ENCODE data around the gene NETO1. TPM values are rescaled to one million over a fixed set of nuclear protein-coding genes. Genes with fewer than 3 reads are reported as not detected.

Gene NETO1, protein sequence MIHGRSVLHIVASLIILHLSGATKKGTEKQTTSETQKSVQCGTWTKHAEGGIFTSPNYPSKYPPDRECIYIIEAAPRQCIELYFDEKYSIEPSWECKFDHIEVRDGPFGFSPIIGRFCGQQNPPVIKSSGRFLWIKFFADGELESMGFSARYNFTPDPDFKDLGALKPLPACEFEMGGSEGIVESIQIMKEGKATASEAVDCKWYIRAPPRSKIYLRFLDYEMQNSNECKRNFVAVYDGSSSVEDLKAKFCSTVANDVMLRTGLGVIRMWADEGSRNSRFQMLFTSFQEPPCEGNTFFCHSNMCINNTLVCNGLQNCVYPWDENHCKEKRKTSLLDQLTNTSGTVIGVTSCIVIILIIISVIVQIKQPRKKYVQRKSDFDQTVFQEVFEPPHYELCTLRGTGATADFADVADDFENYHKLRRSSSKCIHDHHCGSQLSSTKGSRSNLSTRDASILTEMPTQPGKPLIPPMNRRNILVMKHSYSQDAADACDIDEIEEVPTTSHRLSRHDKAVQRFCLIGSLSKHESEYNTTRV
- 4.1 and 4.9 TPM in 2 replicates for total RNA-seq (2014; rRNA removed; shearing (Covaris generic))

- peak; percentile 64 for DNase-seq (ENCODE audit: low read depth)
Observed at GRCh38 chr18:72867746-72868584, at the start of gene NETO1. Gene NETO1, minus strand, starts transcription at chr18:72867987. Its CDS starts 696 bp downstream, at chr18:72867291.

- peak; percentile 40 for DNase-seq (ENCODE audit: low read depth)
Observed at GRCh38 chr18:72910045-72910444, 42.3 kb upstream of the NETO1 start.

DNA sequence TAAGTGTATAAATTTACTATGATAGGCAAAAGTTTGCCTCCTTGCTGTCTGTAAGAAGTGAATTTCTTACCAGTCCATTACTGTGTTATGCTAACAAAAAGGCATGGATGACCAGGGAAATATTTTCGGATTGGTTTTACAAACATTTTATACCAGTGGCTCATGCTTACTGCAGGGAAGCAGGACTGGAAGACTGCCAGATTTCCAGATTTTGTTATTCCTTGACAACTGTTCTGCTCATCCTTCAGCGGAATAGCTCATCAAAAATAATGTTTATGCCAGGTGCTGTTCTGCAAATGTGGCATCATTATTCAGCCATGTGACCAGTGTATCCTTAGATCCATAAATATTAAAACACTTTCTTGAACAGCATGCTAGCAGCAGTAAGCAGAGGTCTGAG lies 40.4 kb upstream of the NETO1 start:
- DNase-seq (ENCODE audit: low read depth): no peak

DNA sequence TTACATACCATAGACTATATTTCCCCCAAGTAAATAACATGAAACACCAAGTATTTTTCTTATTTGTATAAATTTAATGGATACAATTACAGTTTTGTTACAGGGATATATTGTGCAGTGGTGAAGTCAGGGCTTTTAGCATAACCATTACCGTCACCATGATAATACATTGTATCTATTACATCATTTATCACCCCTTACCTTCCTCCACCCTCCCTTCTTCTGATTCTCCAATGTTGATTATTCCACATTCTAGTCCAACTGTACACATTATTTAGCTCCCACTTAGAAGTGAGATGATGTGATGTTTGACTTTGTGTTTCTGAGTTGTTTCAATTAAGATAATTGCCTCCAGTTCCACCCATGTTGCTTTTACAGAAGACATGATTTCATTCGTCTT lies 35.2 kb upstream of the NETO1 start:
- DNase-seq (ENCODE audit: low read depth): no peak

DNA sequence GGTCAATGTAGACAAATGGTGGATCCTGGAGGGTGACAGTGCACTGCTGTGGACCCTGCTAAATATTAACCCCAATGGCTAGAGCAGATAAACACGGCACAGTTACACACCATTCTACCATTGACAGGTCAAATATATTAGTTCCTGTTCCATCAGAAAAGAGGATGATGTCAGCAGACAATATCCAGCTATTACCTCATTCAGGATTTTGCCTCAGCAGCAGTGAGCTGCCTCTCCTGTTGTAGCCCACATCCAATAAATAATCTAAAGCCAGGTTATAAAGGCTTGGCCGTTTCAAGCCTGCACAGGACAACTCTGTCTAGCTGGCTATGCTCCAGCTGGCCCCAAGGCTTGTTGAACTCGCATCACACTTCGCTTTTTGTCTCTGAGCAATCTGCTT lies 31.6 kb upstream of the NETO1 start:
- DNase-seq (ENCODE audit: low read depth): no peak

DNA sequence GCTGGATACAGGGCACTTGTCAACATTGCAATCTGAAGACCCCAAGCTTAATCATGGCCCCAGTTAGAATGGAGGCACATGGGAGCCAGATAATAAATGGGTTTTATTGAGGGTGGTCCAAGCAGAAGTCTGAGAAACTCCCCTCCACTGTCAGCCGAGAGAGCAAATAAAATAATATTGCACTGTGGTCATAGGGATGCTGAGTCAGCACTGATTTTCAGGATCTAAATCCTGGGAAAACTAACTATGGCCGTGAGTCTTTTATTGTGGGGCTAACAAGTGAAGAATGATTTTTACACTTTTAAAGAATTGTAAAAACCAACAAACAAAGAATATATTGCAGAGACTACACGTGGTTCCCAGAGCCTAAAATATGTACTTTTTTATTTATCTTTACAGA lies 31.1 kb upstream of the NETO1 start:
- DNase-seq (ENCODE audit: low read depth): no peak

GRCh38 chr18:72895548-72895947 lies 27.8 kb upstream of the NETO1 start:
- peak; percentile 30 for DNase-seq (ENCODE audit: low read depth)

- no peak for DNase-seq (ENCODE audit: low read depth)
Observed at GRCh38 chr18:72878561-72878960, 10.8 kb upstream of the NETO1 start.

GRCh38 chr18:72878143-72878542 lies 10.4 kb upstream of the NETO1 start:
- DNase-seq (ENCODE audit: low read depth): no peak

DNA sequence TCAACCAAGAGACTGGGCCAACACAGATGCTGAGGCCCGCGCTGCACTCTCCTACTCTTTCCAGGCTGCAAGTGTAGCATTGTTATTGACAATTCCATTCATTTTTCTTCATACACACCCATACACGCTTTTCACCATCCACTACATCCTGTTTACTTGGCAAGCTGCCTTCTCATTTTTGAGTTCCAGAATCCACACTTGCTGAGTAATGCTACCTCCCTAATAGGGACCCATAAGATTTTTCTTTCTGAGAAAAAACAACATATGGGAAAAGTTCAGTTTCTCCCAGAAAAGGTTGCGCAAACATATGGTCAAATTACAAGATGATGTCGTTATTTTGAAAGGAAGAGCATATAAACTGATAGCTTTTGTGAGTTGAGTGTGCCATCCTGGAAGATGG lies 3.3 kb upstream of the NETO1 start:
- peak; percentile 29 for DNase-seq (ENCODE audit: low read depth)

DNA sequence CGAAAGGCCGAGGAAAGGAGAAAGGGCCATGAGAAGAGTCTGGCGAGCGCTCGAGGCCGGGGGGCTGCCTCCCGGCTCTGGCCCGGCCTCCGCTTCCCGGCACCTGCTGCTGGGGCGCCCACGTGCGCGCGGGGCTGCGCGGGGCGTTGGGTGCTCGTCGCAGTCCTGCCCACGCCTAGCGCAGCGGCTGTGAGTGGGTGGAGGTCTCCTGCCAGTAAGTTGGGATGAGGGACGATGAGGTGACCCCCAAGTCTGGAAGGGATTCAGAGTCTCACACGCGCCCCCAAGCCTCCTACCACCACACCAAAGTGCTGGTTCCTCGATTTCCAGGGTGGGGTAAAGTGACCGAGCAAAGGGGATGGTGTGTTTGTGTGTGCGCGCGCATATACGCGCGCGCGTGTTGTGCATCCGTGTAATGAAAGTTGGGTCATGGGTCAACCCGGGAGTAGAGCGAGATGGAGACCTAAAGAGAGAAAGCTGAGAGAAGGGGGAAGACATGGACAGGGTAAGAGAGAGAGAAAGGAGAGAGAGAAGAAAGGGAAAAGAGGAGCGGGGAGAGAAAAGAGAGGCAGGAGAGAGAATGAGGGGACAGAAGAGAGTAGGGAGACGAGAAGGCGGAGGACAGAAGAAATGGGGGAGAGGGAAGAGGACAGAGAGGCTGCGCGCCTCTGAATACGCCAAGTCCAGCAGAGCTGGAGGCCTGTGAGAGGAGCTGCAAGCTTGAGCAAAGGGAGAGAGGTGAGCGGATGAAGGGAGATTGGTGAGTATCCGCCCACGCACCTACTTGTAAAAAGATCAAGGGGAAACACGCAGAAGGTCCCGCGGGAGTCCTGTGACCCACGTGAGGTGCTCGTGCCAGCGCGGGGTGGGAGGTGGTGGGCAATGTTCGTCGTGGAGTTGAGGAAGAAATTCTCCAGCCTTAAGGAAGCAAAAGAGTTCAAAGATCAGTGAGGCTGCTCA lies 1.7 kb upstream of the NETO1 start:
- peak; percentile 45 for DNase-seq (ENCODE audit: low read depth)

DNA sequence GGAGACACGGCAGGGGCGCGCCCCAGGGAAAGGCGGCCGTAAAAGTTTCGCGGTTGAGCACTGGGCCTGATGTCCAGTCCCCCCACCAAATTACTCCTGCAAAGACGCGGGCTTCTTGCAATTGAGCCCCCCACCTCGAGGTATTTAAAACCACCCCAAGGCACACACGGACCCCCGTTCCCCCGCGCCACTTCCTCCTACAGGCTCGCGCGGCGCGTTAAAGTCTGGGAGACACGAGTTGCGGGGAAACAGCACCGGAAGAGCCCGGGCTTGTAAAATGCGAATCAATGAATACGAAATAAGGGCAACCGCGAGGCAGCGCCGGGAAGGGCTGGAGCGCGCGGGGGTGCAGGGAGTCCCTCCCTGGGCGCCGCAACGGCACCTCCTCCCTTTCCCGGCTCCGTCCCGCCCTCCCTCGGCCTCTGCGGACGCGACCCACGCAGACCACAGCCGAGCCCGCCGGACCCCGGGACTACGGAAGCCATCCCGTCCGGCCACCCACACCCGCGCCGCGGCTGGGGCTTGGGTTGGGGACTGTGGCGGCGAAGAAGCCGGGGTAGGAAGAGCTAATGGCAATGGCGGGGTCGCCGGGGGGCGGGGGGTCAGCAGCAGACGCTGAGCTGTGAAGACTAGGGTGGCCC lies 918 bp upstream of the NETO1 start:
- peak; percentile 26 for DNase-seq (ENCODE audit: low read depth)

DNA sequence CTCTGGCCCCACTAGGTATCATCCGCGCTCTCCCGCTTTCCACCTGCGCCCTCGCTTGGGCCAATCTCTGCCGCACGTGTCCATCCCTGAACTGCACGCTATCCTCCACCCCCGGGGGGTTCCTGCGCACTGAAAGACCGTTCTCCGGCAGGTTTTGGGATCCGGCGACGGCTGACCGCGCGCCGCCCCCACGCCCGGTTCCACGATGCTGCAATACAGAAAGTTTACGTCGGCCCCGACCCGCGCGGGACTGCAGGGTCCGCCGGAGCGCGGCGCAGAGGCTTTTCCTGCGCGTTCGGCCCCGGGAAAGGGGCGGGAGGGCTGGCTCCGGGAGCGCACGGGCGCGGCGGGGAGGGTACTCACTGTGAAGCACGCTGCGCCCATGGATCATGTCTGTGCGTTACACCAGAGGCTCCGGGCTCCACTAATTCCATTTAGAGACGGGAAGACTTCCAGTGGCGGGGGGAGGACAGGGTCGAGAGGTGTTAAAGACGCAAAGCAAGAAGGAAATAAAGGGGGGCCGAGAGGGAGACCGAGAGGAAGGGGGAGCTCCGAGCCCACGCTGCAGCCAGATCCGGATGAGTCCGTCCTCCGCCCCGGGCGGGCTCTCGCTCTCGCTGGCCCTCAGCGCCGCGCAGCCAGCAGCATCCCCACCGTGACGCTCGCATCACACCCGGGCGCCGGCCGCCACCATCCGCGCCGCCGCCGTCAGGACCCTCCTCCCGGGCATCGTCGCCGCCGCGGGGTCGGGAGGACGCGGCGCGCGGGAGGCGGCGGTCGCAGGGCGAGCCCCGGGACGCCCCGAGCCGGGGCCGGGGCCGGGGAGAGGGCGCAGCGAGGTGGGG lies 664 bp downstream of the NETO1 start:
- DNase-seq (ENCODE audit: low read depth): peak; percentile 41

DNA sequence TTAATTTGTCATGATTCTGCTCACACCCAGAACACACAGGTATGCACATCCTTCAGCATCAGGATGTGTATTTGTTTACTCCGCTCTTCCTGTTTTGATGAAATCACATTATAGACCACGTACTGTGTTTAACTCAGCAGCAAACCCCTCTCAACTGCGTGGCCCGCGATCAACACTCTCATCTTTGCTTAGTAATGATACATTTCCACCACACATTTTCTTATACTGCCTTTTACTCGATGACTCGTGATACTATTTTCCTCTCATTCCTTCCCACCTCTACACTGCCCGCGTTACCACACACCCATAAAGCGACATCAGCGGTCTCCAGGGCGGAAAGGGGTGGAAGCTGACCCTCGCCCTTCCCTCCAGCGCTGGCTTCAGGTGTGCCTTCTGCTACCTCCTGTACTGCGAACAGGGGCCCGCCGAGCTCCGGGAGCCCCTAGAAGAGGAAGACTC lies 1.3 kb downstream of the NETO1 start:
- no peak for DNase-seq (ENCODE audit: low read depth)

DNA sequence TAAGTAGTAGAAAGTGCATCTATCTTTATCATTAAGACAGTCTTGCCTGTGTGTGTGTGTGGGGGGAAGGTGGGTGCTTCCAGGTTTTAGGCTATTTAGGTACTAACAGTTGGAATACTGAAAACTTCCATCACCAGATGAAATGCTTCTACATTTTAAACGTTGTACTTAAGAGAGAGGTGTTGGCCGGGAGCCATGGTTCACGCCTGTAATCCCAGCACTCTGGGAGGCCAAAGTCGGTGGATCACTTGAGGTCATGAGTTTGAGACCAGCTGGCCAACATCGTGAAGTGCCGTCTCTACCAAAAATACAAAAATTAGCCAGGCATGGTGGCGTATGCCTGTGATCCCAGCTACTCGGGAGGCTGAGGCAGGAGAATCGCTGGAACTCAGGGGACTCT lies 4.0 kb downstream of the NETO1 start:
- no peak for DNase-seq (ENCODE audit: low read depth)

DNA sequence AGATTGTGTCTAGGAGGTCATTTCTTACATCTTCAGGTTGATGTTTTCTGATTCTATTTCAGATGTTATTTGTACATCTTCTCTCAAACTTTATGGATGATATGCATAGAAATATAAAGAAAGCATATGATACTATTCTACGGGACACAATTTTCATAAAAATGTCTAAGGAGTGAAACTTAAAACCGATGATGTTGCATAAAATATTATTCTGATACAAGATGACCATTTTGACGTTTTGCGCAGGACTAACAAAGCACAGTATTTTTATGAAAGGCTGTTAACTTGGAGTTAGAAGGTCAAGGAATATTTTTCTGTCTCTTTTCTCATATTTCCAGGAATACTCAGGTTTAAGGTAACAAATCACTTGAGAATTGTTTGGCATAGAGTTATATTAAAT lies 8.7 kb downstream of the NETO1 start:
- DNase-seq (ENCODE audit: low read depth): no peak

DNA sequence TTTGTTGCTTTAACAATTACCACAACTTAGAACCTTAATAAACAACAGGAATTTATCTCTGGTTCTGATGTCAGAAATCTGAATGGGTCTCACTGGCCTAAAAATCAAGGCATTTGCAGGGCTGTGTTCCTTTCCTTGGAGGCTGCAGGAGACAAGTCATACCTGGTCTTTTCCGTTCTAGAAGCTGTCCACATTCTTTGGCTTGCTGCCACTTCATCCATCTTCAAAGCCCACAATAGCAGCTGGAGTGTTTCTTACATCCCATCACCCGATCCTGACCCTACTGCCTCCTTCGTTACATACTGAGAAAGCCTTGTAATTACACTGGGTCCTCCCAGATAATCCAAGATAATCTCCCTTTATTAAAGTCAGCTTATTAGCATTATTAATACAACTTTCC lies 18.1 kb downstream of the NETO1 start:
- DNase-seq (ENCODE audit: low read depth): peak; percentile 49

DNA sequence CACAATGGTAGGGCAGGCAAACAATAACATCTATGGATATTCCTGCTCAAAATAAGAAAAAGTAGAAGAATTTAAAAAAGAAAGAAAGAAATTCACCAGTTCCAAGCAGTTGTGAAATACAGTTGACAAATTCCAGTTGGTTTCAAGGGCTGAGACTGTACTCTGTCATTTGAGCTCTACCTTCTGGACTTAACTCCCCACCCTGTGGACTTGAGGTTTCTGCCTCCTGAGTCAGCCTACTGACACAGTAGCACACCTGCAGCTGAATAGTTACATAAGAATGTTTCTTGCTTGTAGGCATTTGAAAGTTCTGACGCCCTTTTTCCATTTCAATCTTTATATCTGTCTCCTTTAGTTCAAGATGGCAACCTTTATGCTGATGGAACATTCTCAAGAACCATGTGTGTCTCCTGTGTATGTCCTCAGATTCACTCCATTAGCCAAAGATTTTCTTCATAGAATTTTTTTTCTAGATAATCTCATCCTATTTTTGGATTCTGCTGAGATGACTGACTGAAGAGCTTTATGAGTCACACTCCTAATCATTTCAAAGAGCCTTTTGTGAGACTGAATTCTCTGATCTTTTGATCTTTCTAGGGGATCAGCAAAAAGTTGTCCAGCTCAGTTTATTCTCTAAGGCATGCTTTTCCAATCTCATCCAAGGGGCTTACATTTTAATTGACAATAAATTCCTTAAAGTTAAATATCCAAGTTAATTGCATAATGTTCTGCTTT lies 19.1 kb downstream of the NETO1 start:
- peak; percentile 40 for DNase-seq (ENCODE audit: low read depth)

- DNase-seq (ENCODE audit: low read depth): no peak
Observed at GRCh38 chr18:72847771-72848170, 20.0 kb downstream of the NETO1 start.

Data from Daoy (cell line).